KMS-11 (cell line): ENCODE results near the gene HTT.

Source experiments
- H2AFZ ChIP-seq: fragments of 200-600 bp; sonication (generic); 2 replicates; pipeline ENCODE4 v1.6.1; 2016; ENCODE audit warnings: antibody characterized with exemption, mixed run types, low read depth
- H3K27ac ChIP-seq: fragments of 200-600 bp; sonication (generic); 2 replicates; pipeline ENCODE4 v1.6.1; 2016; ENCODE audit warnings: mild to moderate bottlenecking, mixed run types
- H3K27me3 ChIP-seq: fragments of 200-600 bp; sonication (generic); 2 replicates; pipeline ENCODE4 v1.6.1; 2017; ENCODE audit warnings: mild to moderate bottlenecking, low read depth, mixed run types, moderate library complexity; ENCODE audit not compliant: insufficient read depth
- H3K36me3 ChIP-seq: fragments of 200-600 bp; sonication (generic); 2 replicates; pipeline ENCODE4 v1.6.1; 2017; ENCODE audit warnings: mild to moderate bottlenecking, mixed run types; ENCODE audit not compliant: insufficient read depth
- H3K4me1 ChIP-seq: fragments of 200-600 bp; sonication (generic); 2 replicates; pipeline ENCODE4 v1.6.1; 2016; ENCODE audit warnings: mild to moderate bottlenecking, low read depth, mixed run types; ENCODE audit not compliant: poor library complexity, severe bottlenecking
- H3K4me2 ChIP-seq: fragments of 200-600 bp; sonication (generic); 2 replicates; pipeline ENCODE4 v1.7.0; 2016; ENCODE audit warnings: mild to moderate bottlenecking, mixed run types
- H3K4me3 ChIP-seq: fragments of 200-600 bp; sonication (generic); IDR thresholded peaks from 2 replicates; pipeline ENCODE4 v1.6.1; 2017; ENCODE audit warnings: low read depth, low read length, mixed read lengths; ENCODE audit not compliant: insufficient read depth
- H3K79me2 ChIP-seq: fragments of 200-600 bp; sonication (generic); 2 replicates; pipeline ENCODE4 v1.6.1; 2016; ENCODE audit warnings: low read depth, mixed run types; ENCODE audit not compliant: insufficient read depth
- H3K9ac ChIP-seq: fragments of 200-600 bp; sonication (generic); 2 replicates; pipeline ENCODE4 v1.6.1; 2016; ENCODE audit warnings: mild to moderate bottlenecking, mixed run types
- H4K20me1 ChIP-seq: fragments of 200-600 bp; sonication (generic); 2 replicates; pipeline ENCODE4 v1.6.1; 2016; ENCODE audit warnings: mild to moderate bottlenecking, mixed run types; ENCODE audit not compliant: insufficient read depth
- CTCF ChIP-seq: fragments of 200-600 bp; sonication (generic); conservative IDR thresholded peaks from 2 replicates; pipeline ENCODE4 v1.6.1; 2017; ENCODE audit warnings: low read depth, mild to moderate bottlenecking, antibody characterized with exemption, low read length, moderate library complexity, mixed read lengths

HTT gene

GRCh38 chr4:3112609-3113469 is 38.4 kb downstream of the HTT start:
- no peak overlapping the region for H3K4me3 ChIP-seq
- no peaks in the 10 kb centered on the region for H4K20me1 ChIP-seq
- no peak overlapping the region for H3K9ac ChIP-seq
- no peaks in the 10 kb centered on the region for H3K36me3 ChIP-seq
- no peaks in the 10 kb centered on the region for H3K79me2 ChIP-seq
- TF ChIP-seq CTCF, result no peak
- no peak overlapping the region for H3K4me2 ChIP-seq
- no peaks in the 10 kb centered on the region for H3K27me3 ChIP-seq
- H3K4me1 ChIP-seq, result no peaks in the 10 kb centered on the region
- H3K27ac ChIP-seq, result no peak overlapping the region
- H2AFZ ChIP-seq, result no peak overlapping the region

GRCh38 chr4:3114377-3114776 is 39.9 kb downstream of the HTT start:
- no peaks in the 10 kb centered on the region for H3K4me1 ChIP-seq
- H3K4me2 ChIP-seq, result no peak overlapping the region
- H2AFZ ChIP-seq, result no peak overlapping the region
- H3K9ac ChIP-seq, result no peak overlapping the region
- no peak overlapping the region for H3K27ac ChIP-seq
- H3K36me3 ChIP-seq, result no peaks in the 10 kb centered on the region
- no peaks in the 10 kb centered on the region for H3K27me3 ChIP-seq
- no peak for TF ChIP-seq CTCF
- no peaks in the 10 kb centered on the region for H4K20me1 ChIP-seq
- no peak overlapping the region for H3K4me3 ChIP-seq
- H3K79me2 ChIP-seq, result no peaks in the 10 kb centered on the region

GRCh38 chr4:3115637-3116270 is 41.3 kb downstream of the HTT start:
- Histone ChIP-seq H2AFZ (no peak overlapping the region), H3K4me1 (no peaks in the 10 kb centered on the region), H3K27ac (no peak overlapping the region), H4K20me1 (no peaks in the 10 kb centered on the region), H3K27me3 (no peaks in the 10 kb centered on the region), H3K9ac (no peak overlapping the region), H3K4me3 (no peak overlapping the region), H3K79me2 (no peaks in the 10 kb centered on the region), H3K4me2 (no peak overlapping the region), H3K36me3 (no peaks in the 10 kb centered on the region)
- TF ChIP-seq CTCF, result no peak

GRCh38 chr4:3116955-3117354 is 42.5 kb downstream of the HTT start:
- Histone ChIP-seq H4K20me1 (no peaks in the 10 kb centered on the region), H3K27ac (no peak overlapping the region), H3K36me3 (no peaks in the 10 kb centered on the region), H2AFZ (no peak overlapping the region), H3K4me3 (no peak overlapping the region), H3K4me2 (no peak overlapping the region), H3K79me2 (no peaks in the 10 kb centered on the region), H3K9ac (no peak overlapping the region), H3K27me3 (no peaks in the 10 kb centered on the region), H3K4me1 (no peaks in the 10 kb centered on the region)
- no peak for TF ChIP-seq CTCF
